Urinary bladder (tissue), 4 donors: ENCODE measurements around the gene VAX1. TPM values are rescaled to one million over a fixed set of nuclear protein-coding genes. Genes with fewer than 3 reads are reported as not detected.
"Not testable (repeated sequence)": the region's sequence is repeated elsewhere in the genome, so short reads cannot be mapped to it uniquely, and the experiment has no call there.

ENCODE experiments used
- DNase-seq: peaks from one replicate; pipeline ENCODE4 v3.0.0-alpha.2; 2015; ENCODE audit errors: extremely low spot score
- H3K27ac ChIP-seq: one replicate; pipeline ENCODE4 v1.5.1; 2013; ENCODE audit warnings: low read depth, mild to moderate bottlenecking, moderate library complexity
- H3K36me3 ChIP-seq: one replicate; pipeline ENCODE4 v1.6.1; 2013; ENCODE audit warnings: mild to moderate bottlenecking, moderate library complexity; ENCODE audit not compliant: insufficient read depth
- H3K4me1 ChIP-seq: one replicate; pipeline ENCODE4 v1.6.1; 2013; ENCODE audit warnings: mild to moderate bottlenecking, moderate library complexity; ENCODE audit not compliant: insufficient read depth
- H3K4me3 ChIP-seq: one replicate; pipeline ENCODE4 v1.5.1; 2013; ENCODE audit warnings: low read depth, low read length
- WGBS: extraction: QIAGEN DNeasy Blood & Tissue Kit; methylation state at CpG from one replicate; pipeline ENCODE4 v1.1.7; 2013; 5-methylcytosine and 5-hydroxymethylcytosine counted together
- polyA plus RNA-seq: library from polyadenylated mRNA; stranded (reverse); fragments of 200-250 nt; gene quantifications from one replicate; pipeline ENCODE4 v1.2.3, GENCODE V29; 2013
- small RNA-seq: library from RNA; depleted of rRNA; stranded (forward); fragments of <200 nt; gene quantifications from one replicate; pipeline ENCODE3, GENCODE V24; 2014
- total RNA-seq: library from RNA; depleted of rRNA; stranded (reverse); fragments of >200 nt; gene quantifications from one replicate; pipeline ENCODE4 v1.2.3, GENCODE V29; 2014
- donor health status: healthy with polysubstance abuse.
- donor health status: healthy.

VAX1 gene
- total and polyA plus RNA-seq, 2 donors: not detected

DNA sequence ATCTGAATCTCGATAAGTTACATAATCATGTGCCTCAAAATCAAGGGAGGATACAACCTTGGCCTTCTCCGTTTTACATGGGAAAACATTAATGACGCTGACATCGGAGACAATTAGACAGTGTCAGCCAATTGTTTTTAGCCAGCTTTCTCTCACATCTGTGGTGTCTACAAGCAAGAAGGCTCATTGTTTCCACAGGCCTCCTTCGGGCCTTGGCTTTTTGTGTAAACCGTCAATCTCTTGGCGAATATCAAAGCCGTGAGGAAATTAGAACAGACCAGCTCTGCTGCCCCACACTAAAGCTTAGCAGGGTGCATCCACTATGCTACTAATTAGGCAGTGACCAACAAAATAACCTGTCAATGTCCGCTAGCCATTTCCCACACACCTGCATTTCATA is 43.2 kb downstream of the VAX1 start:
- Histone ChIP-seq H3K36me3 (no peaks in the 10 kb centered on the region), H3K27ac (no peak overlapping the region), H3K4me1 (no peaks in the 10 kb centered on the region), H3K4me3 (no peak overlapping the region)
- 65% methylated on average over 9 of the region's 9 CpGs for WGBS
- no peak for DNase-seq

DNA sequence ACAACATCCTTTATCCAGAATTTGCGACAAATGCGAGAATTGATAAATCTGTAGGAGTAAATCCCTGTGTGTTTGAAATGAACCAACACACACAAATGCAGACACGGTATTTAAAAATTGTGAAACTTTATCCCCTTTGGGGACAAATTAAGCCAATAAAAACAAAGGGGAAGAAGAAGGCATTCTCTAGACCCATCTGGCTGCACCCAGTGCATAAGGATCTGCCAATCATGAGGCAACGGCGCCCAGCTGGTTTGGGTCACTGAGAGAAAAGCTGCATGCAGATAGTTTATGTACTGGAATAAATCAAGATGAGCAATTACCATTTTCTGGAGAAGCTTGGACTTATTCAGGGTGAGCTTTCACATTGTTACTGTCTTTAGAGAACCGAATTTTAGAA is 45.7 kb downstream of the VAX1 start:
- DNase-seq: no peak
- WGBS: 70% methylated on average over 6 of the region's 6 CpGs
- Histone ChIP-seq H3K36me3 (no peaks in the 10 kb centered on the region), H3K4me3 (no peak overlapping the region), H3K27ac (no peak overlapping the region), H3K4me1 (no peaks in the 10 kb centered on the region)

DNA sequence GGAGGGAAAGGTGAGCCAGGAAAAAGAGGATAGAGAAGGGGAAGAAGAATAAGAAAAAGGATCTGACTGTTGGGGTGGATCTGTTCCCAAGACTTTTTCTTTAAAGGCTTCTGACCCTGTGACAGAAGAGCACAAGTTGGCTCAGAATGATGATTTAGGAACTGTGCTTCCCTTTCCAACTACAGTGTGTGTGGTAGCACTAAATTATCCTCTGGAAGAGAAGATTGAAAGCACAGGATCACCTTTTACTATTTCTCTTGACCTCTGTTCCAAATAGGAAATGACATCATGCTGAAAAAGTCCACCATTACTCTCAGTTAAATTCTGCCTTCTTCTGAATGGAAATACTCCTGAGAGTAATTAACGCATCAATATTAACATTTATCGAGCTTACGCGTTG is 47.2 kb downstream of the VAX1 start:
- no peak overlapping the region for H3K27ac ChIP-seq
- DNase-seq: no peak
- H3K4me1 ChIP-seq: no peaks in the 10 kb centered on the region
- WGBS: 91% methylated on average over 4 of the region's 4 CpGs
- no peaks in the 10 kb centered on the region for H3K36me3 ChIP-seq
- H3K4me3 ChIP-seq: no peak overlapping the region

DNA sequence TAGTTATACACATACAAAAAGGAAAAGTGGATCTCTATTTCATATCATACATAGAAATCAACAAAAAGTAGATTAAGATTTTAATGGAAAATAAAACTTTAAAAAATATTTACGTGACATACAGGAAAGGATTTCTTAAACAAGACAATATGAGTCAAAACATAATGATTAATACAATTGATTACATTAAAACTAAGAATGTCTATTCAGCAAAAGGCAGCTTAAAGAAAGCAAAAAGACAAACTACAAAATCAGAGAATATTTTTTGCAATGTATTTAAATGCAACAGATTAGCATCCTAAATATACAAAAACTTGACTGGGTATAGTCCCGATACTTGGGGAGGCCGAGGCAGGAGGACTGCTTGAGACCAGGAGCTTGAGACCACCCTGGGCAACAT is 50.5 kb downstream of the VAX1 start:
- WGBS: 85% methylated on average over 3 of the region's 3 CpGs
- H3K4me1 ChIP-seq: no peaks in the 10 kb centered on the region
- H3K4me3 ChIP-seq: no peak overlapping the region
- H3K36me3 ChIP-seq: no peaks in the 10 kb centered on the region
- DNase-seq: no peak
- no peak overlapping the region for H3K27ac ChIP-seq

DNA sequence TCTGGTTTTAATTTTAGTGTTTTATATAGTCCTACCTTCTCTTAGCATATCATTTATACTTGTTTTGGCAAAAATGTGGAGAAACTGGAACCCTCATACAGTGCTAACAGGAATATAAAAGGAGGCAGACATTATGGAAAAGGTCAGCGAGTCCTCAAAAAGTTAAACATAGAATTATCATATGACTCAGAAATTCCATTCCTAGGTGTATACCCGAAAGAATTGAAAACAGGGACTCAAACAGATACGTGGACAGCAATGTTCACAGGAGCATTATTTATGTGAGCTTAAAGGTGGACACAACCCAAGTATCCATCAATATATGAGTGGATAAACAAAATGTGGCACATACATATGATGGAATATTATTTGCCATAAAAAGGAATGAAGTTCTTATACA is 51.5 kb downstream of the VAX1 start:
- DNase-seq: no peak
- H3K4me3 ChIP-seq: no peak overlapping the region
- H3K4me1 ChIP-seq: no peaks in the 10 kb centered on the region
- H3K27ac ChIP-seq: no peak overlapping the region
- no peaks in the 10 kb centered on the region for H3K36me3 ChIP-seq
- 71% methylated on average over 3 of the region's 3 CpGs for WGBS

DNA sequence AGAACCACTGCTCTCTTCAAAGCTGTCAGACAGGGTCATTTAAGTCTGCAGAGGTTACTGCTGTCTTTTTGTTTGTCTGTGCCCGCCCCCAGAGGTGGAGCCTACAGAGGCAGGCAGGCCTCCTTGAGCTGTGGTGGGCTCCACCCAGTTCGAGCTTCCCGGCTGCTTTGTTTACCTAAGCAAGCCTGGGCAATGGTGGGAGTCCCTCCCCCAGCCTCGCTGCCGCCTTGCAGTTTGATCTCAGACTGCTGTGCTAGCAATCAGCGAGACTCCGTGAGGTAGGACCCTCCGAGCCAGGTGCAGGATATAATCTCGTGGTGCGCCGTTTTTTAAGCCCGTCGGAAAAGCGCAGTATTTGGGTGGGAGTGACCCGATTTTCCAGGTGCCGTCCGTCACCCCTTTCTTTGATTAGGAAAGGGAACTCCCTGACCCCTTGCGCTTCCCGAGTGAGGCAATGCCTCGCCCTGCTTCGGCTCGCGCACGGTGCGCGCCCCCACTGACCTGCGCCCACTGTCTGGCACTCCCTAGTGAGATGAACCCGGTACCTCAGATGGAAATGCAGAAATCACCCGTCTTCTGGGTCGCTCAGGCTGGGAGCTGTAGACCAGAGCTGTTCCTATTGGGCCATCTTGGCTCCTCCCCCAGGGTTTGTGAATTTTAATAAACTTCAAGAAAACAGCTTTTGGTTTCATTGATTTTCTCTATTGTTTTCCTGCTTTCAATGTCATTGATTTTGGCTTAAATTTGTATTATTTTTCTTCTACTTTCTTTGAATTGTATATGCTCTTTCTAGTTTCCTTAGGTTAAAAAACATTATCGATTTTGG is 53.4 kb downstream of the VAX1 start:
- not testable (repeated sequence) for H3K4me1 ChIP-seq, H3K4me3 ChIP-seq, H3K36me3 ChIP-seq, DNase-seq, H3K27ac ChIP-seq
- 77% methylated on average over 28 of the region's 31 CpGs for WGBS

Small RNAs within 50 kb of the gene (small RNA-seq; reads per million reads assigned to genes)
- not detected for gene MIR3663

Other genes with a start within 250 kb of the VAX1 start
- 14.9 TPM for gene SHTN1, start 133.1 kb downstream of the VAX1 start, total RNA-seq
- 2.9 TPM for gene SHTN1, start 133.1 kb downstream of the VAX1 start, polyA plus RNA-seq
- not detected for gene KCNK18, start 59.2 kb upstream of the VAX1 start, total RNA-seq
- not detected for gene KCNK18, start 59.2 kb upstream of the VAX1 start, polyA plus RNA-seq
- 12.6 TPM for gene SLC18A2, start 102.8 kb upstream of the VAX1 start, total RNA-seq
- gene SLC18A2, start 102.8 kb upstream of the VAX1 start, polyA plus RNA-seq: 2.5 TPM
- gene PDZD8, start 237.2 kb upstream of the VAX1 start, total RNA-seq: 28.2 TPM
- gene PDZD8, start 237.2 kb upstream of the VAX1 start, polyA plus RNA-seq: 14.5 TPM